DLD1 (cell line): ENCODE measurements around the gene LYSMD1.

Source experiments
- in situ Hi-C: cut with HindIII; loops from 2 replicates; pipeline ENCODE4 v1.10.0; 2017; ENCODE audit warnings: low sequenced_read_pairs

LYSMD1 gene

DNA sequence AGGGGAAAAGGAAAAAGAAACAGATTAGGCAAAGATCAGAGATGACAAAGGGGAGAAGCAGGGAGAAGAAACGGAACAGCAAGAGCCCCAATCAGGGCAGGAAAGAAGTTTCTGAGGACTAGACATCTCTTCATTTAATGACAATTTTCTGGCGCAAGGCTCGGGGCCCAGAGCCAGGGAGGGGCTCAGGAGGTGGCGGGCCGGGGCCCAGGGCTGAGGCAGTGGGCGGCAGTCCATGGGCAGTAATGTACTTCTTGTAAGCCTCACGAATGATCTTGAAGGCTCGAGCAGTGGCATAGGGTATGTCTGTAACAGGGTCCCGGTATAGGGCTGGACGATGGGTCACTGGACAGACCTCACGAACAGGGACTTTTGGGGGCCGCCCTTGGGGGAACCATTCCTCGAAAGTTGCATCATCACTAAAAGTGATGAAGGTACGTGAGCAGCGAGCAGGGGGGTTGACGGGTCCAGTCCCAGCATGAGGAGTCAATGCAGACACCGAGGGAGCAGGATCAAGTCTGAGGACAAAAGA, 10.9 kb upstream of the LYSMD1 start:
- in situ Hi-C loops, result no loop called here

DNA sequence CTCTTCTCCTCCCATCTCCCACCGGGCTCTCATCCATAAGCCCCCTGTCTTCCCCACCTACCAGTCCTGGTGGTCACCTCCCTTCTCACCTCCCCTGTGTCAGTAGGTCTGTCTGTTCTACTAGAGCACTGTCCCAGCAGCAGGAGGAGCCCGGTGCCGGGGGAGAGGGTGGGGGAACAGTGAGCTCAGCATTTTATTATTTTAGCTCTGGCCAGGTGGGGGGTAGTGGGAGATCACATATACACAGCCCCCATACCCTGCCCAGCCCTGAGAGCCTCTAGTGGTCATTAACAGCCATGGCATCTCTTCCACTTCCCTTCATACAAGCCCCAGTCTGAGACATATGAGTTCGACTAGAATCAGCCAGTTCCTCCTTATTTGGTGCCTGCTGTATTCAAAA, 10.2 kb upstream of the LYSMD1 start, which contains the start of gene TMOD4:
Gene TMOD4 (minus strand): TSS at position 119 of the 400 bp plus-strand sequence. CDS start 1,106 bp downstream, outside the sequence.
- in situ Hi-C loops, result no loop called here

DNA sequence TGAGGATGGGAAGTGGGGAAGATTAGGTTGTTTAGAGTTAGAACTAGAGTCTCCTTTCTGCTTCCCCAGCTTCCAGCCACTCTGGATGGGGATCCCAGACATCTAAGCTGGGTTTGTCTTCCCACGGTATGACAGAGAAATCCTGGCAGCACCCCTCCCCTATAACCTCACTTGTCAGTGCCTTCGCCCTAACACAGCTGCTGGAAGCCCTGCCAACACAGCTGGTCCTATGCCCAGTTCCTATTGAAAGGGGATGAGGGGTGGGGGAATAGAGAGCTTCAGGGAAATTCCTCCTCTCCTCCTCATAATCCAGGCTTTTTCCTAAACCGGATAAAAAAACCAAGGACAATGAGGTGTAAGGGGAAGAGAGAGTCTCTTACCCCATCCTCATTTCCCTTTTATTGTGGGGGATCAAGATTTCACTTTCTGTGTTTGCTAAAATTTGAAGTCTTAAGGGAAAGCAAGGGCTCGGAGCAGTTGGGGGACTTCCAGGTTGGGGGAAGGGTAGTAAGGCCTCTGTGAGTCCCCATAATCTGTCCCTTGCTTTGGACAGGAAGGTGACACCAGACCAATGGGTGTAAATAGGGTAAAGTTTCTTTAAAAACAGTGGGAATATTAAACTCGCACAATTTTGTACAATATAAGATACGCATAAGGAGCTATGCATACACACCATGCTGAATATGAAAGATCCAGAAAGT, 9.5 kb upstream of the LYSMD1 start:
- in situ Hi-C loops, result no loop called here

DNA sequence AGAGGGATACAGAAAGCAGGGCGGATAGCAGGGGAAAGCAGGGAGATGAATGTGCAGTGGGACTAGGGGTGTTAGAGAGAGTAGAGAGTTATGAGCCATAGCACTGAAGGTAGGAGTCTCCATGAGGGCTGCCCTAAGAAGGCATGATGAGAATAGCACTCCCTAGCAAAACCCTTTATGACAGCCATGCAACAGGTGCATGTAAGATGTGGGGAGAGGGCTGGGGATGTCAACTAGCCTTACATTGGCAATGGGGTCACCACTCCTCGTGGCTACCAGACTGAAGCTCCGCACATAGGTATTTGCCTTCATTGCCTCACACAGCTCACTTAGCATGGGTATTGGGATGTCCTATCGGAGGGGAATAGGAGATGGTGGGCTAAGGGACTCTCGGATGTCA, 5.5 kb upstream of the LYSMD1 start:
- in situ Hi-C loops, result no loop called here

DNA sequence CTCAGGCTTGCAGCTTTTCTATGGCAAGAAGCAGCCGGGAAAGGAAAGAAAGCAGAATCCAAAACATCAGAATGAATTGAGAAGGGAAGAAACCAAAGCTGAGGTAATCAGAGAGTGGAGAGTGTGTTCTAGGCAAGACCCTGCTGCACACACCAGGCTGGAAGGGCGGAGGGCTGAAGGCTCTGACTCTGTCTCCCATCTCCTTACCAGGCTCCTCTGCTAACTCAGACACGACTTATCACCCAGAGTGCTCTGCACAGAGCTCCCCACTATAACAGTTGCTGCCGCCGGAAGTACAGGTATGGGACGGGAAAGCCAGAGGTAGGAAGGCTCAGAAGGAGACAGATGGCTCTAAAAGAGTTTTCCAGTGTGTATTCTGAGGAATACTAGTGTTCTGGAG, 1.4 kb upstream of the LYSMD1 start:
- in situ Hi-C loops, result no loop called here

DNA sequence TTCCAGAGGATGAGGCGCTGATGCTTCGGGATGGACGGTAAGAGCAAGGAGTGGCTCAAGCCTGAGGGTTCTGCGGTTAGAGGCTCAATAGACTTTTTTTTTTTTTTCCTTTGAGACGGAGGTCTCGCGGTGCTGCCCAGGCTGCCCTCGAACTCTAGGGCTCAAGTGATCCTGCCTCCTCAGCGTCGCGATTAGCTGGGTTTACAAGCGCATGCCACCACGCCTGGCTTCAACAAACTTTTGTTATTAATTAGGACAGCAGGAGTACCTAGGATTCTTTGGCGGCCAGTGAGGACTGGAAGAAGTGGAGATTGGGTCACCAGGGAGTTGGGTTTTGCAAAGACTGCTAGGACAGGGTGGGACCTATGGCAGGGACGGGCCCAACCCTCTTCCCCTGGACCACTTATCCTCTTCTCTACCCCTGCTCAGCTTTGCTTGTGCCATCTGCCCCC, 829 bp upstream of the LYSMD1 start:
- in situ Hi-C loops, result no loop called here

DNA sequence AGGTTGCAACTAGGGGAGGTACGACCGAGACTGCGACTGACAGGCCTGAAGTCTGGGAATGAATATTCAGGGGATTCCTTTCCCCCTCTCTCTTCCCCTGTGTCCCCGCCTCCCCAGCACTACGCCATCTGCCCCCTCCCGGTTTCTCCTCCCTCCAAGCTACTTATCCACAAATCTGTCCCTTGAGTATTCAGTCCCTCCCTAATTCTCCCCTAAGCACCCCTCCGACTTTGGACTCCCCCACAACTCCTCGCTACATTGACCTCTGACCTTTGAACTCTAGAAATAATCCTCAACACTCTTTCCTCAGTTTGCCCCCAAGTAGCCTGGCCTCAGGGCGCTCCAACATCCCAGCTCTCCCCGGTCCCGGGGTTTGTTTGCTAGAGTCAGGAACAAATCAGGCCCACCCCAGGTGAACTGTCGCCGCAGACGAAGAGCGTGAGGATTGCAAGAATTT, 393 bp downstream of the LYSMD1 start:
- in situ Hi-C loops, result no loop called here

DNA sequence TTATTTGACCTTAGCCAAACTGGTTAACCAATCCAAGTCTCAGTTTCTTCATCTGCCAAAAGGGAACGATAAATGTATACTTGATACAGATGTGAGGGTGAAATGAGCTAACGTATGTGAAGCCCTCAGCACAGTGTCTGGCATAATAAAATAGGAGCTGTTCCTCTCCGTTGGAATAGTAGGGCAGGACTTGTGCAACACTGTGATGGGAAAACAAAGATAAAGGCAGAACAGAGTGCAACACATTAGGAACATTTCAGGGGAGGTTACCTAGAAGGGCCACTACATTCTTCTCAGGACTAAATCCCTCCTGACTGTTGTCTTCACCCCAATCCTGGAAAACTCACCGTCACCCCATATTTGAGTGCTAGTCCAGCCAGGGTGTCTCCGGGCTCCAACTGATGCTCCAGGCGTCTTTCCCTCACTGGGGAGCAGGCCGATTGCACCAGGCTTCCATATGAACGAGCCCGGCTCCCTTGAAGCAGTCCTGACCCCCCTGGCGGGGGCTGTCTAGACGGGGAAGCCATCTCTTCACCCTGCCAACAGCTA, 896 bp downstream of the LYSMD1 start:
- in situ Hi-C loops, result no loop called here

DNA sequence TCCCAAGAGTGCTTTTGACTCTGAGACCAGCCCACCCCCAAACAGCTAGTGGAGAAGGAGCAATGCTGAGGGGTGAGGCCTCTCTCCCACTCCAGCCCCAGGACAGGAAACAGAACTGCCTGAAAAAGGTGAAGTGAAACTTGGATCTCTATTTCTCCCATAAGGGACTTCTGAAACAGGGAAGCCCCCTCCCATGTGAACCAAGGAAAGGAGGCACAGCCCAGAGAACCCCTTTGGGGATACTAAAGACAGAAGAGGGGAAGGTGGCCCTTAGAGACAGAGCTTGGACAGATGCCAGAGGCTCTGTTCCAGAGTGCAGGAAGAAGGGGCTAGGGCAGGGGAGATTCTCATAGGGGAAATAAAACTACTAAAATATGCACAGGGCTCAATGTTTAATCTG, 6.3 kb downstream of the LYSMD1 start:
- in situ Hi-C loops, result no loop called here

DNA sequence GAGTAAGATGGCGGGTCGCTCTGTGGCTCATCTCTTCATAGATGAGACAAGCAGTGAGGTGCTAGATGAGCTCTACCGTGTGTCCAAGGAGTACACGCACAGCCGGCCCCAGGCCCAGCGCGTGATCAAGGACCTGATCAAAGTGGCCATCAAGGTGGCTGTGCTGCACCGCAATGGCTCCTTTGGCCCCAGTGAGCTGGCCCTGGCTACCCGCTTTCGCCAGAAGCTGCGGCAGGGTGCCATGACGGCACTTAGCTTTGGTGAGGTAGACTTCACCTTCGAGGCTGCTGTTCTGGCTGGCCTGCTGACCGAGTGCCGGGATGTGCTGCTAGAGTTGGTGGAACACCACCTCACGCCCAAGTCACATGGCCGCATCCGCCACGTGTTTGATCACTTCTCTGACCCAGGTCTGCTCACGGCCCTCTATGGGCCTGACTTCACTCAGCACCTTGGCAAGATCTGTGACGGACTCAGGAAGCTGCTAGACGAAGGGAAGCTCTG, 6.9 kb downstream of the LYSMD1 start:
- in situ Hi-C loops, result no loop called here

DNA sequence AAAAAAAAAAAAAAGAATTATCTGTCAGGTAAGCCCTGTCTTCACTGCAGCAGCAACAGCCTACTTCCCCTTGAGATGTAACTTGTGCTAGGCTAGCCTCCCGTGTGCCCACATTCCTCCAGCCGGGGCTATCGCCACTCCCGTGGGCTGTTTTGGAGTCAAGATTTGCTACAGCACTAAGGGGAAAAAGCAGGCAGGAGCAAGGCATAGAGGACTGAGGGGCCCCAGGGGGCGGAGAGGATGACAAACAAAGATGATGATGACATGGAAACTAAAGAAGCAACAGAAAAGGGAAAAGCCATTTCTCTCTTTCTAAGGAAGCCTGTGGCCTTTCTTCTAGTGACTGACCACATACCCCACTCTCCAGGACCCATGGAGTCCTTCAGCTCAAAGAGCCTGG, 7.4 kb downstream of the LYSMD1 start:
- in situ Hi-C loops, result no loop called here

DNA sequence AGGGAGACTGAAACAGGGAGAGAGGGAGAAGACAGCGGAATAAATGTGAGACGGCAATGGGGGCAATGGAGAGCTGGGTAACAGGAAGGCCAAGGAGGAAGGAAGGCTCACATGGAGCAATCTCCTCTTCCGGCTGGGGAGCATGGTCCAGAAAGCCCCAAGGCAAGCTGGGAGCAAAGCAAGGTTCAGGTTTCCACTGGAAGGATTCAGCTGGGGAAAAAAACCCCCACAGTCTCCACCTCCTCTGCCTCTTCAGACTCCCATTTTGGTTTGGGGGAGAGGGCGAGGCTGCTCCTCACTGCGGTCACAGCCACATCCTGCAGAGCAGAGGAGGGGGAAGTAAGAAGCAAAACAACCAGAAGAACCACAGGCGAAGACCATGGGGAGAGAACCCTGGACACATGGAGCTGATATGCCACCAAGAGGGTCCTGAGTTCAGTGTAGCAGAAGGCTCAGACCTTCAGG, 8.6 kb downstream of the LYSMD1 start:
- in situ Hi-C loops, result no loop called here

DNA sequence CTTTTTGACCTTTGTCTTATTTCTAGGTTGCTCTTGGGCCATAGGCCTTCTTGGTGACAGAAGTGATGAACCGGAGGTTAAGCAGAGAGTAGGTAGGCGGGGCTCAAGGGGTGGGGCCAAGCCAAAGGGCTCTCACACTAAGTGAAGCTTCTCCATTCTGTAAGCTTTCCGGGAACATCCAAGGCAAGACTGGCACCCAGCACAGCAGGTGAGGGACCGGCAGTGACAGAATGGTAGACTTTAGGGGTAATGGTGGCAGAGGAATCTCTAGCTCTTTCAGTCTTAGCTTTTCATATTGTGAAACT, 9.2 kb downstream of the LYSMD1 start, which contains the start of gene TNFAIP8L2:
Gene TNFAIP8L2 (plus strand): TSS at position 135 of the 305 bp plus-strand sequence. CDS start 2,049 bp downstream, outside the sequence.
- in situ Hi-C loops, result no loop called here

DNA sequence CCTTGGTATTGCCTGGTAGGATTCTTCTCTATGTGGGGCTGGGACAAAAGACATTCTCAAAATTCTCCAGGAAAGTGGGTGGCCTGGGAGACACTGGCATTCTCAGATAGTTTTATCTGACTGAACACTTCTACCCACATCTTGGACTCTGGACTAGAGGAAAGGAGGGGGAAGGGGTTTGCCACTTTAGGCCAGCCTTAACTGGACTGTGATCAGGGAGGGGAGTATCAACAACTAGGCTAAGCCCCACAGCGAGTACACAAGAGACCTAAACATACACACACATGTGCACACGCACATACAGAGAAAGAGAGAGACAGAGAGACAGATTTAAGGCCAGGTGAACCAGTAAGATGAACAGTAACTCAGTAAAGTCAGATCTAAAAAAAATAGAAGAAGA, 18.0 kb downstream of the LYSMD1 start:
- in situ Hi-C loops, result no loop called here

DNA sequence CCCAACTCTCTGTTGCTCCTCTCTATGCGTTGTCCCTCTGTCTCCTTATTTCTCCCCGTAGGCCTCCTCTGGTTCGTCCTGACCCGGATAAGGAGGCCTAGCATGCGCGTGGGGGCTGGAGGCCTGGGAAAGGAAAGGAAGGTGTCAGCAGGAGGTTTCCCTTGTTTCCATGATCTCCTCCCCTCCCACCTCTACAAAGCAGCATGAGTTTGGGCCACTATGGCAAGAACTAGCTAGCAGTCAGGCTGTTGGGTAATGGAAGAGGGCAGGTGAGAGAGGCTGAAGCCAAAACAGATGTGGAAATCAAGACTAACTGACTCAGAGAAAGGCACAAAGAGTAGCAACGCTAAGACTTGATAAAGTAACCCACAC, 18.6 kb downstream of the LYSMD1 start:
- in situ Hi-C loops, result no loop called here

DNA sequence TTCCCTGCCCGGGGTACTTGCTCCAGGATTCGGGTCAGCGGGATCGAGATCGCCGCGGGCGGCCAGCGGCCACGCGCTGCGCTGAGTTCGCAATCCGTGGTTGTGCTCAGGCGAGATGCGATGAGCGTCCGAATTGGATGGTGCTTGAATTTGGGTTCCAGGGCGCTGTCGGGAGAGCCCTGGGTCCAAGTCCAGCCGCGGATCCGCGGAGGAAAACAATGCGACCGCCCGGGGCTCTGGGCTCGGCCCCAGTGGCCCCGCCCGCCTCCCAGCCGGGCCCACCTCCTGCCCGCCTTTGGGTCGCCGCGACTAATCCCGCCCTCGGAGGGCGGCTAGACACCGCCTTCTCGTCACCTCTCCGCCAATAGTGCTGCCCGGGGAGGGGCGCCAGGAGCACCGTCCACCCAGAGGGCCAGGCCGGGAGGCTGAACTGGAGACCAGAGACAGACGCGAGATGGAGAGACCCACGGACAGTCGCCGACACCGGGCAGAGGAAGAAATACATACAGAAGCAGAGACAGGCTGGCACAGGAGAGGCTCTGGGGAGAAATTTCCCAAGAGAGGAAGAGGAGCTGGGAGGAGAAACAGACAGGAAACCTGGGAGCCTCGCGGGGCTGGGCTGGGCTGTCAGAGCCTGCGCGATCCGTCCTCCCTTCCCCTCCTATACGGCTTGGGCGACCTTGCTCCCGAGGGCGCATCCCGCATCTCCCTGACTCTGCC, 19.1 kb downstream of the LYSMD1 start, which contains the start of gene SEMA6C:
Gene SEMA6C (minus strand): TSS at position 220 of the 720 bp plus-strand sequence. CDS start 4,010 bp downstream, outside the sequence.
- in situ Hi-C loops, result no loop called here

DNA sequence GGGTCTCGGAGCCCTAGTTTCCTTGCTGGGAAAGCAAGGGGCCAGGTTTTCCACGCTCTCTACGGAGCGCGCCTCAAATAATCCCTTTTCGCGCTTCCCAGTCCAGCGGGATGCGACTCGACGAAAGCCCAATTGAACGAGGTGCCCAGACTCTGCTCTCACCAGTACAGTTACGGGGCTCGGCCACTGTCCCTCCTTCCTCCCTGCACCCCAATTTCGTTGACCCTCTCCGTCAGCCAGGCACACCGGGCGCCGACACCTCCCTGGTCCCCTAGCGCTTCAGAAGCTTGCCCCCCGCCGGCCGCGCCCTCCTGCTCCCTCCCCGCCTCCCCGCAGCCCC, 19.7 kb downstream of the LYSMD1 start:
- in situ Hi-C loops, result no loop called here

DNA sequence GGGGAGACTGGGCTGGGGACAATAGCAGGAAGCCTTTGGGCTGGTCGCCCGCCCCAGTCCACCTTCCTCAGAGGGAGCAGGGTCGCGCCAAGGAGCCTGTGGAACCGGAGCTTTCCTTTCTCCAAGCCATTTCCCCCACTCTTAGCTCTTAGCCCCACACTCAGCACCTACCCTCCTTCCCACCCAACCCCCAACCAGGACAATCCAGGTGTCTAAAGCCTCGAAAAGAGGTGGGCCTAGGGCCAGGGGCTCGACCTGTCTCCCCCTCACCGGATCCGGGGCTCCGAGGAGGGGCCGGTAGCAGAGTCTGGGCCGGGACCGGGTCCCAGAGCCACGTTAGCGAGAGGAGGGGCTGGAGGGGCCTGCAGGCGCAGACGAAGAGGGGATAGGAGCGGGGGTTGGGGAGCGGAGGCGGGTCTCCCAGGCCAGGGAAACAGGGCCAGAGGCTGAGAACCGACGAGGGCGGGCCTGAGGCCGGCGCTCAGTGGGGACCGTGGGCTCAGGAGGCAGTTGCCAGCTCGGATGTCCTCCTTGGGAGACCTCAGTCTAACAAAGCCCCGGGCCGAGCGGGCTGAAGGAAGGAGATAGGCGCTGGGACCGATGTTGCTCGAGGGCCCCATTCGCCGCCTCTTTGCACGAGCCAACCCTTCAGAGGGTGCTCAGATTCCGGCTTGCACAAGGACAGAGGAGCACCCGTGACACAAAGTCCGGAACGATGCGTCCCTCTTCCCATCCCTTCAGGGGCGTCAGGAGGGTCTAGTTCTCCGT, 20.2 kb downstream of the LYSMD1 start:
- in situ Hi-C loops, result no loop called here

DNA sequence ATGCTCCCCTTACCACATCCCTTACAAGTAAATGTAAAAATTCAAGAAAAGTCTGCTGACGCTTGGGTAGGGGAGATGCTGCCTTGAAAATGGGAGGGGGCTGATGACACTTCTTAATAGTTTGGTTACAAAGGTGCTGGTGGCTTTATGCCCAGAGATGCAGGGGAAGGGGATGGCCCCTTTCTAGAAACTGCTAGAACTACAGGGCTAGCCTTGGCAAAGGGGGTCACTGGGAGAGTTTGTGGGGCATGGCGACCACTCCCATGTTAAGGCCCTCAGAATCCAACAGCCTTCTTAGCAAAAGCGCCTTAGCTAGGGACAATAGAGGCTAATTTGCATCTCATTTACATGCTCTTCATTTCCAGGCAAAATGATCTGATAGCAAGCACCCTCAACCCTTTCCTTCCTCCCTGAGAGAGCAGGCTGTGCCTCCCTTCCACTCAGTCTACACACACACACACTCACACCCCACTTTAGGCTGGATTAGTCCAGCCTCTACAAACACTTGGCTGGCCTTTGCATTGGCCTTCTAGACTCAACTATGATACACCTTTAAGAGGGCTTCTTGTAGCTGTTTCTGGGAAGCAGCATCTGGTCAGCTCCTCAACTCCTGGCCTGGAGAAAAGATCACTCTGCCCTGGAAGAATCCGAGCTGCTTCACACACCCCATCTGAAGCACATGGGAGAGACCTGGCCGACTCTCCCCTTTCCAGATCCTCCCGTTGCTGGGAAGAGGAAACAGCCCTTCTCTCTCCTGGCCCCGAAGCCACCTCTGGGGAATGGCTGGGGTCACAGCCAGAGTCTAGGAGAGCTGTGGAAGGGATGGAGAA, 21.0 kb downstream of the LYSMD1 start:
- in situ Hi-C loops, result no loop called here

DNA sequence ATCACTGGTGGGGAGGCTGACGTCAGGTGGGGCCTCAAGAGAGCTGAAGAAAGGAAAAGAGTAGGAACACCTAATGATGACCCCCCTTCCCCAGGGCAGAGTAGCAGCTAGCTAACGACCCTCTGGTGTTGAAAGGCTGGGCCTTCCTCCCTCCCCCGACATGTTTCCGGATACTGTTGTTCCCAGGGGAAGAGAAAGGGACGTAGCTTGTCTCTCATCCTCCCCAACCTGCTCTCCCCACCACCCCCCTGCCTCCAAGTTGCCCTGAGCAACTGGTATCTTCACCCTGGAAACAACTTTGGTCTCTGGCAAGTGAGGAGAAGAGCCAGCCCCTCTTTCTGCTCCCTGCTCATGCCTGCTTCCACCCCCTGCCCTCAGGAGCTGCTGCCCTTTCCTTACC, 21.7 kb downstream of the LYSMD1 start:
- in situ Hi-C loops, result no loop called here
